Activated T-cell treated with anti-CD3 and anti-CD28 coated beads, Interleukin-2, amount 50 U/mL, for 48 hours (primary cell): Measurements from ENCODE around the gene ESM1.

Experiments used
- DNase-seq, 2 experiments: peaks; one replicate each; pipeline ENCODE4 v3.0.0-alpha.2; 2020

ESM1 gene

DNA sequence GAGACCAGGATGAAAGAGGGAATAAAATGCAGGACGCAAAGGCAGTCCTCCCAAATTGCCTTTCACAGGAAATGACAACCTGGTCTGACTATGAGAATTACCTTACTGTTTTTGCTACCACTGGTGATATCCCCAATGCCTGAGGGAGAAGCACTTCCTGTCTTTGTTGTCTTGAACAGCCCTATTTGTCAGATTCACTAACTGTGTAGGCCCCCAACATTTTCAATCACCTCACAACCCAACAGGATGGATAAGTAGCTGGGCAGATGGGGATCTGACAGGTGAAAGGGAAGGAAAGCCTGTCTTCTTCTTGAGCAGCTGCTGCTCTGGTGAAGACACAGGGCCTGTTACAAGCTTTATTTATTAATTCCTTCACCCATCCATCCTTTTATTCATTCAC lies 9.7 kb downstream of the ESM1 start:
- no peak for DNase-seq

GRCh38 chr5:54969856-54970828 lies 15.3 kb downstream of the ESM1 start:
- no peak for DNase-seq

DNA sequence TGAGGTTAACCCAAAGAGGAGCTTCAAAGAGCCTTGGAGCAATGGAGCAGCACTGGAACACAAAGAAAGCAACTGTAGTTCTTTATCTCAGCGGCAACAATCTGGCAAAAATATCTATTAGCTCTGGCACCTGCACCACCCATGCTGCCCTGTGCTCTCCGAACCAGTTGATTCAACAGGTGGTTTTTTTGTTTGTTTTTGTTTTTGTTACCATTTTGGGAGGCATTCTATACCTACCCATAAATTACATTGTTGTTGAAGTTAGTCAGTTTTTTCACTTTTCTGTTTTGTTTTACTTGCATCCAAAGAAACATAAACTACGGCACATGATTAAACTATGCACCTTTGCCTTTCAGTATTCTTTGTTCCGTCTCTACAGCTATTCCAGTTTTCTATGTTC lies 16.2 kb downstream of the ESM1 start:
- no peak for DNase-seq

DNA sequence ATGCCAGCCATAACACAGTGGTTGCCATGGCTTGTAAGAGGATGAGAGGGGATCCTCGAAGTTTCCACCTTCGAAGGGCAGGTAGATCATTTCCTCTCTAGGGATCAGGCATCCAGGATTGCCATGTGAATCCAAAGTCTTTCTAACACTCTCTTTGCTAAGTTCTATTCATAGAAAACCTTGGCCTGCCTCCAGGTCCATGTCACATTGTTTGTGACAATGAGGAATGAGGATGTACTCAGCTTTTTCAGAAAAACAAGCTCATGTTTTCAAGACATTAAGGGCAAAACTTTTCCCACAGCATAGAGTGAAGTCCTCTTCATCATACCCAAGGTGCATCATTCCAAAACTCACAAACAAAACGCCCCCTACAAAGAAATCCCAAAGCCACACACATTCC lies 19.6 kb downstream of the ESM1 start:
- no peak for DNase-seq

GRCh38 chr5:54964405-54964804 lies 21.0 kb downstream of the ESM1 start:
- DNase-seq, result no peak

- peak; percentile 69 to 74 for DNase-seq
Measured at GRCh38 chr5:54959673-54960418, 25.5 kb downstream of the ESM1 start.

- no peak for DNase-seq
Measured at GRCh38 chr5:54956922-54957321, 28.5 kb downstream of the ESM1 start.

DNA sequence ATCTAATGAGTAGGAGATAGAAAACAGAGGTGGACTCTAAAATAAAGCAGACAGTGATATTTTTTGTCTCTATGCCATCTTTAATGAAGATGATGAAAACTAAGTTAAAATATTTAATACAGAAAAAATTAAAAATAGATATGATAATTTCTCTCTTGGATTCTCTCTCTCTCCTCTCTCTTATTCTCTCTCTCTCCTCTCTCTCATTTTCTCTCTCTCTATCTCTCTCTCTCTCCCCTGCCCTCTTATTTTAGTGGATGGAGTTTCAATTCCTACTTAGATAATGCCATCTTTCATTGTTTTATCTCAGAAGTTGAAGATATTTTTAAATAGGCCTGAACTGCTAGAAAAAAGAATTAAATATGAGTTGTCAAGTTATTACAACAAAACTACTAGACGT lies 38.2 kb downstream of the ESM1 start:
- no peak for DNase-seq

GRCh38 chr5:54946306-54946819 lies 39.0 kb downstream of the ESM1 start:
- DNase-seq, result no peak

DNA sequence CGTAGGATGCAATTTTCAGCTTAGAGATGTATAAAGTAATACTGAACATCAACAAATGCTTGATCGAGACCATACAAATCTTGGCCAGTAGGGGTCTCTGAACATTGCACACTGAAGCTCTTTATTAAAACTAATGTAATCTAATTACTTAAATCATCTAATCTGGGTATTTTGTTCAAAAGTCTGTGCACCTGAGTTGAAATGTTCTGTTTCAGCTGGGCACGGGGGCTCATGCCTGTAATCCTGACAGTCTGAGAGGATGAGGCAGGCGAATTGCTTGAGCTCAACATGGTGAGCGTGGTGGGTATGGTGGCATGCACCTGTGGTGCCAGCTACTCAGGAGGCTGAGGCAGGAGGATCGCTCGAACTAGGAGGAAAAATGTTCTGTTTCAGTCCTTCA lies 41.0 kb downstream of the ESM1 start:
- DNase-seq, result peak in 1 of 2 experiments; percentile 32

DNA sequence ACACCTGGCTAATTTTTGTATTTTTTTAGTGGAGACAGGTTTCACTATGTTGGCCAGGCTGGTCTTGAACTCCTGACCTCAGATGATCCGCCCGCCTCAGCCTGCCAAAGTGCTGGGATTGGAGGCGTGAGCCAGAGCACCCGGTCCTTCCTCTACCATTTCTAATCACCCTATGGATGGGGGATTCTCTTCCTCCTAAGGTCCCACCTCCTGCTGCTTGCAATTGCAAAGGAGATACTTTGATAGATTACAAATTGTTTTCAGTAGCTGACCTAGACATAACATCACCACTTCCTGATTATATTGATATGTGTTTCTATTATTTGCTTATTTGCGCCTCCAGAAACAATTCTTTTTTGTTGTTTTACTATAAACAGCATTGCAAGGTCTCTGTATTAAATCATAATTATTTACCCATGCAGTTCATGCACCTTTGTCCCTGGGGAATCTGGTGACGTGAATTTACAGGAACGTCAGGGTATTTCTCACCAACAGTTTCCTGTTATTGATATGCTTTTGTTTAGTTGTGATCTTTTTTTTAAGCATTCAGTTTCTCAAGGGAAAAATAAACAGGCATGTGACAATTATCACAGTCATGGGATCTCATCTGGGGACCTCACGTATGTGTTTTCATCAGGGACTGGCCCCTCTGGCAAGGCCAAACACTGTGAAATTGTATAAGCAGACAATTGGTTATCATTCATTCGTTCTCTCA lies 43.2 kb downstream of the ESM1 start:
- no peak for DNase-seq

DNA sequence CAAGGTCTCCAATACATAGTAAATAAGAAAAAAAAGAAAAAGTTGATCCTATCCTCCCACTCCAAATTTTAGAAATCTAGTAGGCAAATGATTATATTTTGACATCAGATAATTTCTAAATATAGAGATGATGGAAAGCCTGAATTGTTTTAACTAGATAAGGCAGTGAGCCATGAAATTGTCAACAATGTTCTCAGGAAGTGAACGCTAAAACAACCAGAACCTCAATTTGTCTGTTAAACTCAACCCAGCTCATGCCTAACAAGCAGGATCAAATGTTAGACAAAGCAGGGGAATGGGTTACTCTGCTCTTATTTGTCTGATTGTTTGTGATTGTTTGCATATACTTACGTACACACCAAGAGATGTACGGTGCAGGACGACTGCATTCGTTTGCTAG lies 49.2 kb downstream of the ESM1 start:
- no peak for DNase-seq

DNA sequence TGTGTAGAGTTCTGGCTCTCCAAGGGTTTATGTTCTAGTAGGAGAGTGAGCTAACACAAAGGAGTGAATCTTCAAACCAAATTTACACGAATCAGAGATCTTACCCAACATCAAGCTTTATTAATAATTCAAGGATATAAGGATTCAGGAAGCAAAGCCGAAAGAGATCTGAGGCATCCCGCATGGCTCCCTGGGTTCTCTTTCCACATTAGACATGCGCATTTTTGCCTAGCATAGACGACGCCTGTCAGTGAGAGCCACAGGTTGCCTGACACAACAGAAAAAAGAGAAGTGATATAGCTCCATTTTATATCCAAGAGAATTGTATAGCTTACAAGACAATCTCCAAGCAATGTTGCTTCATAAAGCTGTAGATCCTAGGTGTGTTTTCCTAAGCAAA lies 52.6 kb downstream of the ESM1 start:
- DNase-seq, result no peak

DNA sequence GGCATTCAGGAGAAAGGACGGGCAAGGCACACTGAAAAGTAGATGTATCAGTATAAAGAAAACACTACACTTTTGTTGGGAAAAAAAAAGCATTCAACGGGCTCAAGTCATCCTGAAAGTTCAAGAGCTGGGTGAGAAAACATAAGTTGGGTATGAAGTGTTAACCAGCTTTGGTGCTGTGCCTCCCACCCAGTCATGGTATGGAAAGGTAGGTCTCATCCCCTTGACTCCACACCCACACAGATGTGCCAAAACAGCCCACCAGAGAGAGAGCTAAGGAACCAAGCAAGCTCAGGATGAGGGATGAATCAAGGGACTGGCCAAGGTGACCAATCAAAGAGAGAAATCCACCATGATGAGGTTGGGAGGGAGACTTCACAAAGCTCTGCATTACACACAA lies 54.7 kb downstream of the ESM1 start:
- DNase-seq, result peak; percentile 42 to 53
